Astrocyte of the spinal cord (primary cell): ENCODE results near the gene ACTBL2.
"Not testable (repeated sequence)": the region's sequence is repeated elsewhere in the genome, so short reads cannot be mapped to it uniquely, and the experiment has no call there.

Experiments used
- DNase-seq: peaks from one replicate; pipeline ENCODE4 v3.0.0; 2011; ENCODE audit warnings: low read depth, low spot score
- H3K4me3 ChIP-seq: 2 replicates; pipeline ENCODE4 v1.5.1; 2011; ENCODE audit warnings: low read depth, mild to moderate bottlenecking, low read length, moderate library complexity
- in situ Hi-C: cut with HindIII; loops from 2 replicates; pipeline ENCODE4 v1.10.0; 2017; ENCODE audit warnings: low sequenced_read_pairs
- TF ChIP-seq, protein P1 (sequence below): IDR thresholded peaks from 2 replicates; pipeline ENCODE4 v1.5.1; 2012; ENCODE audit warnings: low read depth, mild to moderate bottlenecking, low read length, inconsistent platforms

The ACTBL2 gene

DNA sequence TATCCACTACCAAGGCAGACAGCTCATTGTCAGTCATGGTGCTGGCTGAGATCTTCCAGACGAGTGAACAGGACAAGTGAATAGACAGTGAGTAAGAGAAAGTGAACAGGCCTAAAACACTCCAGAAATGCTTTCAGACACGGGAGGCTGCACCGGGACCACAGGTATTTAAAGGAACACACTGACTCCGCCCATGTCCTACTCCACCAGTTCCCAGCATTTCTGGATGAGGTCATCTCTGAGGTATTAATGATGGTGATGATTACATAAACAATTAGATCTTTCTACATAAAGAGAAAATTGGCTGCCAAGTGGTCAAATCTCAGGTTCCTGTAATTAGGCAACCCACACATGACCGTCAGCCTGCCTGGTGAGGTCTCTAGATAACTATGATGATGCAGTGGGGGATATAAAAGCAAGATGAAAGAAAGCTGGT is at the start of gene ACTBL2:
ACTBL2 (minus strand) TSS at position 141 of the 436 bp plus-strand sequence; CDS start at position 37, 104 bp downstream.
- in situ Hi-C loops, result loop anchor here (25.0 kb wide), 1 partner anchor 980 kb away; the partner anchor contains the start of gene PLK2
- H3K4me3 ChIP-seq, result no peak within 1 kb of the TSS
- TF ChIP-seq, protein P1, sequence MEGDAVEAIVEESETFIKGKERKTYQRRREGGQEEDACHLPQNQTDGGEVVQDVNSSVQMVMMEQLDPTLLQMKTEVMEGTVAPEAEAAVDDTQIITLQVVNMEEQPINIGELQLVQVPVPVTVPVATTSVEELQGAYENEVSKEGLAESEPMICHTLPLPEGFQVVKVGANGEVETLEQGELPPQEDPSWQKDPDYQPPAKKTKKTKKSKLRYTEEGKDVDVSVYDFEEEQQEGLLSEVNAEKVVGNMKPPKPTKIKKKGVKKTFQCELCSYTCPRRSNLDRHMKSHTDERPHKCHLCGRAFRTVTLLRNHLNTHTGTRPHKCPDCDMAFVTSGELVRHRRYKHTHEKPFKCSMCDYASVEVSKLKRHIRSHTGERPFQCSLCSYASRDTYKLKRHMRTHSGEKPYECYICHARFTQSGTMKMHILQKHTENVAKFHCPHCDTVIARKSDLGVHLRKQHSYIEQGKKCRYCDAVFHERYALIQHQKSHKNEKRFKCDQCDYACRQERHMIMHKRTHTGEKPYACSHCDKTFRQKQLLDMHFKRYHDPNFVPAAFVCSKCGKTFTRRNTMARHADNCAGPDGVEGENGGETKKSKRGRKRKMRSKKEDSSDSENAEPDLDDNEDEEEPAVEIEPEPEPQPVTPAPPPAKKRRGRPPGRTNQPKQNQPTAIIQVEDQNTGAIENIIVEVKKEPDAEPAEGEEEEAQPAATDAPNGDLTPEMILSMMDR, result no peak
- peak; percentile 83 for DNase-seq

DNA sequence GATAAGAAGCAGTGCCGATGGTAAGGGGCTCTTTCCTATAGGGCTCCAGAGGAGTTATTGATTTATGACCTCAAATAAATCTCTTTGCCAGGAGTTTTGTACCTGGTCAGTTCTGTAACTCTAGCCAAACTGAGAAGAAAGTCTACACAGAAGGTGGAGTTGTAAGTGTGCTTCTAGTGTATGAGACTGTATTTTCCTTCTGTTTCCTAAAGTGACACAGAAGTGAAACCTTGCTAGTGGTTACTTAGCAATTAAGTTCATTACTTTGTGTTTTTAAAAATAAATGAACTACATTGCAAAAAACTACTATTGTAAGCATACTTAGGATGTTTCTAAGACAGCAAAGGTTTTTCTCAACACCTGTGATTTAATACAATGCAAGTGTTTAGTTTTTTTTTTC is 48.7 kb upstream of the ACTBL2 start:
- TF ChIP-seq, protein P1, result no peak
- in situ Hi-C loops, result no loop called here

DNA sequence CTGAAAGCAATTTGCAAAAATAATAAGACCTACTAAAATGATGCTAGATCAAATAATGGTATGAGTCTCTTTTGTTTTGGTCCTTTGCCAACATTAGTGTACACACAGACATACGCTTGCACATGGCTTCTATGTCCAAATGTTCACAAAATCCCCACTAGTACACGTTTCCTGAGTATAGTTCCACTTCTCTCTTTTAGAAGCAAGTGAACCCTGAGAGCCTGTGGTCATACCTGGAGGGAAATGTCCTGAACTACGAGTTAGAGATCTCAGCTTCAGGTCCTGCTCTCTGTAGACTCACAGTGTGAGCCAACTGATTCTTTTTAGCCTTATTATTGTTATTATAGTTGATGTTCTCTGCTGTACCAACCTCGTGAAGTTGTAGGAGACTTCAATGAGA is 47.3 kb upstream of the ACTBL2 start:
- in situ Hi-C loops, result no loop called here
- DNase-seq, result no peak
- TF ChIP-seq, protein P1, result no peak

More for the DNA sequence above, 48.7 kb upstream of the ACTBL2 start:
- no peak overlapping the region for H3K4me3 ChIP-seq
- DNase-seq, result no peak

DNA sequence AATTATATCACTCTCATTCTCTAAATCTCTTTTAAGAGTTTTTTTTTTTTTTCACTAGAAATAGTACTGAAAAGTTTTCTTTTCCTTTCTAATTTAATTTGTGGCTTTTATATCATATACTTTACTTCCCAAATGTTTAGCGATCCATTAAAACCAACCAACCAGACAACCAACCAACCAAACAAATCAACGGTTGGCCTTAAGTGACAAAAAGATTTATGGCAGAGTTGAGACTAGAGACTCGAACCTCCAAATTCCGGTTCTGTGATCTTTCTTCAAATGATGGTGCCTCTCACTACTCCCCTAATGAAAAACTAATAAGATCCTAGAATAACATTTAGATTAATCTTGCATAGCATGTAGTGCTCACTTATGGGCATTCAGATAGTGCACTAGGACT is 45.3 kb upstream of the ACTBL2 start:
- TF ChIP-seq, protein P1, result no peak
- in situ Hi-C loops, result no loop called here
- no peak for DNase-seq
- no peak overlapping the region for H3K4me3 ChIP-seq

More for the DNA sequence above, 47.3 kb upstream of the ACTBL2 start:
- no peak overlapping the region for H3K4me3 ChIP-seq

DNA sequence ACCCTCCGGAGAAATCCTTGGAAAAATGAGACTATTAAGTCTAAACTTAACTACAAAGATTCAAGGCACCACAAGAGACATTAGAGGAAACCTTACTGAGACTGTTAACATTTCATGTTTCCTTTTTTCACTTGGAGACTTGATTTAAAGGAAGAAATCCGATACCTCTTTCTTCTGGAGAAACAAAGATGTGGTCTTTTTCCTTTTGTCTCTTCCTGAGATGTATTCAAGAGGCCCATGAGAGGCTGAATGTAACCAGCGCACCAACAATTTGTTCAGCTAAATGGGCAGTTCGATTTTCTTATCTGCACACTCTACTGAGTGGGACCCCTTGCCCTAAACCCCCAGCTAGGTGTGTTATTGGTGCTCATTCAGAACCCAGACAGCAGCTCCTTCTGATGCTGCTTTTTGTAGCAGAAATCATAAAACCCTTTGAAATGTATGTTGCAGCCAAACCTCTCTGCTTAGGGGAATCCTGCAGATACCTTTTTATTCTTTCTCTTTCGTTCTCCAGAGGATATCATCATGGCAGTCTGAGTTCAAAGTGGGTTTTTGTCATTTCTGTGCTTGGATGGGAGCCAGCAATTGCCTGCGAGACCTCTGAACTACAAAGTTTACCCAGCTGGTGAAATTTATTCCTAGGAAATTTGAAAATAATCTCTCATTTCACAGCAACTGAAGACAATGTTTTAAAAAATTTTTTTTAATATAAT is 41.9 kb upstream of the ACTBL2 start:
- in situ Hi-C loops, result no loop called here
- DNase-seq, result no peak
- TF ChIP-seq, protein P1, result no peak
- no peak overlapping the region for H3K4me3 ChIP-seq

DNA sequence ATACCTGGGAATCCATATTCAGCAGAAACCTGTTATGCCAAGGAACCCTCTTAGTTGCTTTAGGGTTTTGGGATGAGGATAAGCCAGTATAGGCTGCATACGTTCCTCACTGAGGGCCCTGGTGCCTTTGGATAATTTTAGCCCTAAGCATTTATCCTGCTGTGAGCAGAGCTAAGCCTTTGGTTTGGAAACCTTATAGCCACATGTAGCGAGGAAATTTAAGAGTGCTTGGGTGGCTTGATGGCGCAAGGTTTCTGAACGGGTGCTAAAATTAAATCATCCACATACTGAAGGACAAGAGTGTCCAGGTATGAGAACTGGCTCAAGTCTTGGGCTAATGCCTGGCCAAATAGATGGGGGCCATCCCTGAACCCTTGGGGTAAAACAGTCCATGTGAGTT is 39.9 kb upstream of the ACTBL2 start:
- H3K4me3 ChIP-seq, in situ Hi-C loops, DNase-seq: not testable (repeated sequence)

DNA sequence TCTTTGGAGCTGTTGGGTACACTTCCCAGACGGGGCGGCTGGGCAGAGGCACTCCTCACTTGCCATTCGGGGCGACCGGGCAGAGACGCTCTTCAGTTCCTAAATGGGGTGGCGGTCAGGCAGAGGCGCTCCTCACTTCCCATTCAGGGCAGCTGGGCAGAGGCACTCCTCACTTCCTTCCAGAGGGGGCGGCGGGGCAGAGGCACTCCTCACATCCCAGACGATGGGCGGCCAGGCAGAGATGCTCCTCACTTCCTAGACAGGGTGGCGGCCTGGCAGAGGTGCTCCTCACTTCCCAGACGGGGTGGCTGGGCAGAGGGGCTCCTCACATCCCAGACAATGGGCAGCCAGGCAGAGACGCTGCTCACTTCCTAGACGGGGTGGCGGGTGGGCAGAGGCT is 35.8 kb upstream of the ACTBL2 start:
- in situ Hi-C loops, H3K4me3 ChIP-seq, DNase-seq: not testable (repeated sequence)
